Epithelial cell of esophagus (primary cell): ENCODE data around the gene CERK.
A peak's percentile ranks its signal among the peaks of the same experiment; 100 is the strongest.
"Not testable (repeated sequence)": the region's sequence is repeated elsewhere in the genome, so short reads cannot be mapped to it uniquely, and the experiment has no call there.

ENCODE experiments used
- DNase-seq: peaks from one replicate; pipeline ENCODE4 v3.0.0; 2010; ENCODE audit warnings: low read depth
- H3K4me3 ChIP-seq: 2 replicates; pipeline ENCODE4 v1.5.1; 2011; ENCODE audit warnings: mild to moderate bottlenecking, low read length, control low read depth
- TF ChIP-seq, protein P1 (sequence below): IDR thresholded peaks from 2 replicates; pipeline ENCODE4 v1.5.1; 2011; ENCODE audit warnings: low read depth, mild to moderate bottlenecking, low read length, control low read depth, inconsistent platforms; ENCODE audit not compliant: insufficient read depth; ENCODE audit errors: missing control alignments

Gene CERK, protein sequence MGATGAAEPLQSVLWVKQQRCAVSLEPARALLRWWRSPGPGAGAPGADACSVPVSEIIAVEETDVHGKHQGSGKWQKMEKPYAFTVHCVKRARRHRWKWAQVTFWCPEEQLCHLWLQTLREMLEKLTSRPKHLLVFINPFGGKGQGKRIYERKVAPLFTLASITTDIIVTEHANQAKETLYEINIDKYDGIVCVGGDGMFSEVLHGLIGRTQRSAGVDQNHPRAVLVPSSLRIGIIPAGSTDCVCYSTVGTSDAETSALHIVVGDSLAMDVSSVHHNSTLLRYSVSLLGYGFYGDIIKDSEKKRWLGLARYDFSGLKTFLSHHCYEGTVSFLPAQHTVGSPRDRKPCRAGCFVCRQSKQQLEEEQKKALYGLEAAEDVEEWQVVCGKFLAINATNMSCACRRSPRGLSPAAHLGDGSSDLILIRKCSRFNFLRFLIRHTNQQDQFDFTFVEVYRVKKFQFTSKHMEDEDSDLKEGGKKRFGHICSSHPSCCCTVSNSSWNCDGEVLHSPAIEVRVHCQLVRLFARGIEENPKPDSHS

DNA sequence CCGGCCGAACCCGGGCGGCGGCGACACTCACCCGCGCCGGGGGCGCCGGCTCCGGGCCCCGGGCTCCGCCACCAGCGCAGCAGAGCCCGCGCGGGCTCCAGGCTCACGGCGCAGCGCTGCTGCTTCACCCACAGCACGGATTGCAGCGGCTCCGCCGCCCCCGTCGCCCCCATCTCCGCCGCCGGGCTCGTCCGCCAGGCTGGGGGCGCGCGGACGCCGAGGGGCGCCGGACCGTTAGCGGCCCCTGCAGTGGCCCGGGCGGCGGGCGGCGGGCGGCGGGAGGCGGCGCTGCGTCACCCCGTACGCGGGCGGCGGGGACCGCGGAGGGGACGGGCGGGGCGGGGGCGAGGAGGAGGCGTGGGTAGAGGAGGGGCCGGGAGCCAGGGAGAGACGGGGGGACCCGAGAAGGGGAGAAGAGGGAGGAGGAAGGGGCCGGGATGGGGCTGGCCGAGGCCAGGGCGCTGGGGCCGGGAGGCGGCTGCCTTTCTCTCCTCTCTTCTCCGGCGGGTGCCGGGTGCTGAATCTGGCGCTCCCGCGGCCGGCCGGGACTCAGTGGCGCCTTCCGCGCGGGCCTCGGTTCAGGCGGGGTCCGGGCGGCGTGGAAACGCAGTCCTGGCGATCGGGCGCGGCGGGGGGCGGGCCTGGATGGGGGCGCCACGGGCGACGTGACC lies at the start of gene CERK:
Gene CERK (minus strand): TSS at position 277 of the 671 bp plus-strand sequence. CDS start 104 bp downstream, at position 173.
- peak within 1 kb of the TSS; percentile 56 for H3K4me3 ChIP-seq
- TF ChIP-seq, protein P1, sequence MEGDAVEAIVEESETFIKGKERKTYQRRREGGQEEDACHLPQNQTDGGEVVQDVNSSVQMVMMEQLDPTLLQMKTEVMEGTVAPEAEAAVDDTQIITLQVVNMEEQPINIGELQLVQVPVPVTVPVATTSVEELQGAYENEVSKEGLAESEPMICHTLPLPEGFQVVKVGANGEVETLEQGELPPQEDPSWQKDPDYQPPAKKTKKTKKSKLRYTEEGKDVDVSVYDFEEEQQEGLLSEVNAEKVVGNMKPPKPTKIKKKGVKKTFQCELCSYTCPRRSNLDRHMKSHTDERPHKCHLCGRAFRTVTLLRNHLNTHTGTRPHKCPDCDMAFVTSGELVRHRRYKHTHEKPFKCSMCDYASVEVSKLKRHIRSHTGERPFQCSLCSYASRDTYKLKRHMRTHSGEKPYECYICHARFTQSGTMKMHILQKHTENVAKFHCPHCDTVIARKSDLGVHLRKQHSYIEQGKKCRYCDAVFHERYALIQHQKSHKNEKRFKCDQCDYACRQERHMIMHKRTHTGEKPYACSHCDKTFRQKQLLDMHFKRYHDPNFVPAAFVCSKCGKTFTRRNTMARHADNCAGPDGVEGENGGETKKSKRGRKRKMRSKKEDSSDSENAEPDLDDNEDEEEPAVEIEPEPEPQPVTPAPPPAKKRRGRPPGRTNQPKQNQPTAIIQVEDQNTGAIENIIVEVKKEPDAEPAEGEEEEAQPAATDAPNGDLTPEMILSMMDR: no peak
- peak; percentile 74 for DNase-seq

DNA sequence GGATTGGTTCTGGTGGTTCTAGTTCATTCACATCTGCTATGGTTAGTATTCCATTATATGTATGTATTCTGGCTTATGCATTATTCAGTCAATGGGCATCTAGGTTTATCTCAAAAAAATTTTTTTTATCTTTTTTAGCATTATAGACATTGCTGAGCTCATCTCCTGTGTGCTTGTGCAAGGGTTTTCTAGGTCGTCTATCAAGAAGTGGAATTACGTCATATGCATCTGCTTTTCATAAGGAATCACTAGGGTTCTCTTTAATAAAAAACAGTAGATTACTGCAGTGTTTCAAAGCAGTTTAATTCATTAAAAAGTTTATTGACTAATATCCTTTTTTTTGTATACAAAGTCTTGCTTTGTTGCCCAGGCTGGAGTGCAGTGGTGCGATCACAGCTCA lies 45.7 kb upstream of the CERK start:
- H3K4me3 ChIP-seq: no peak overlapping the region
- no peak for DNase-seq
- TF ChIP-seq, protein P1: no peak

DNA sequence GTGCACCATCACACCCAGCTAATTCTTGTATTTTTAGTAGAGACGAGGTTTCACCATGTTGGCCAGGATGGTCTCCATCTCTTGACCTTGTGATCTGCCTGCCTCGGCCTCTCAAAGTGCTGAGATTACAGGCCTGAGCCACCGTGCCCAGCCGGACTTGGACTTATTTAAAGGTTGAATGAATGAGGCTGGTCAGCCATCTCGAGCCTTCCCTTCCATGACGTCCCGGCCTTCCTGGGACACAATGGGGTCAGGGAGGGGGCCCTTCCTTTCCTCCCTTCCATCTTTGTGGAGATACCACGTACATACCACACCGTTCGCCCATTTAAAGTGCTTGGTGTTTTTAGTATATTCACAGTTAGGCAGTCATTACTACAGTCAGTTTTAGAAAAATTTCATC lies 44.1 kb upstream of the CERK start:
- not testable (repeated sequence) for DNase-seq, H3K4me3 ChIP-seq

DNA sequence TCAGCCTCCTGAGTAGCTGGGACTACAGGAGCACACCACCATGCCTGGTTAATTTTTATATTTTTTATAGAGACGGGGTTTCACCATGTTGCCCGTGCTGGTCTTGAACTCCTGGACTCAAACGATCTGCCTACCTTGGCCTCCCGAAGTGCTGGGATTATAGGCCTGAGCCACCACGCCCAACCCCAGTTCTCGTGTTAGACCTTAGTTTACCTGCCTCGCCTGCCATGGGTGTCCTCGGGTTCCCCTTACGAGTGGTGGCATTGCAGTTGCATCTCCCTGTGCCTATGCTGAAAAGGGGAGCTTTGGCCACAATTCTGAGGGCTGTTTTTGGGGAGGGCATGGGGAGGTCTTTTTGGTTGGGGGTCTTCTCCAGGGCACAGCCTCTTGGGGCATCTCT lies 43.2 kb upstream of the CERK start:
- H3K4me3 ChIP-seq: no peak overlapping the region
- DNase-seq: no peak
- TF ChIP-seq, protein P1: no peak

DNA sequence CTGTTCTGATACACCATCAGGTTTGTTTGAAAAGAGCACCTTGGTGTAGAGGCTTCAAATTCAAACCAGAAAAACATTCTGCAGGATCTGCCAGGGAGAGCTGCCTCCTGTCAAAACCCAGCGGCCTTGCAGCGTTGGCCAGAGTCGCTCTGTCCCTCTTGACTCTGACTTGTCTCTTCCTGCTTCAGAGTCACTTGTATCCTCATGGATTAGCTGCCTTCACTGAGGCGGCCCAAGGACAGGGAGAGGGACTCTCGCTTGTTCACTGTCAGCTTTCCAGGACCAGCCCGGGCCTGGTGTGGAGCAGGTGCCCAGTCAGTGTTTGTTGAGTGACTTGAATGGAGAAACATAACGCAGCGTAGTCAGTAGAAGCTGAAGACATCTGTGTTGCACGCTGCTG lies 42.4 kb upstream of the CERK start:
- DNase-seq: no peak
- no peak overlapping the region for H3K4me3 ChIP-seq
- TF ChIP-seq, protein P1: no peak

DNA sequence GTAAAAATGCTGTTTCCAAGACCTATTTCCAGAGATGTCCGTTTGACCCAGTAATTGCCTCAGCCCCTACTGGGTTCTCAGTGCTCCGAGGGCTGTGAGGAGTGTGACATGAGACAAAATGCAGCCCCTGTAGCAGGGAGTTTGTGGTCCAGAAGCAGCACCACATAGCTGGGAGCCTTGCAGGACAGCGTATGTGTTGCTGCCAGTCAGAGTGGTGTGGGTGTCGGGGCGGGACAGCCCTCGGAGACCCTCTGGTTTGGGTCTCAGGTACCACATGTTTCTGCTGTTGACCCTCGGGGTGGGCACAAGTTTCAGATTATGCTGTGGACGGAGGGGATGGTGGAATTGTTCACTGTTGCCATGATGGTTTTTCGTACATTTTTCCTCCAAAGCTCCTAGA lies 41.6 kb upstream of the CERK start:
- no peak for DNase-seq
- no peak overlapping the region for H3K4me3 ChIP-seq
- TF ChIP-seq, protein P1: no peak

DNA sequence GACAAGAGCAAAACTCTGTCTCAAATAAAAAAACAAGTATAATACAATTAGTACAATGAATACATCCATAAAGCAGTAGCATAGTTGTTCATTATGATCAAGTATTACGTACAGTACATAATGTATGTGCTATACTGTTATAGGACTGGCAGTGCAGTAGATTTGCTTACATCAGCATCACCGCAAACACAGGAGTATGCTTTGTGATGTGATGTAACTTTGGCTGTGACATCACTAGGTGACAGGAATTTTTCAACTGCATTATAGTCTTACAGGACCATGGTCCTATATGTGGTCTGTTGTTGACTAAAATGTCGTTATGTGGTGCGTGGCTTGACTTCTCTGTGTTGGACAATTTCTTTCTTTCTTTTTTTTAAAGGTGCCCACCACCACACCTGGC lies 41.0 kb upstream of the CERK start:
- no peak overlapping the region for H3K4me3 ChIP-seq
- DNase-seq: no peak
- TF ChIP-seq, protein P1: no peak
